ENCODE results near the gene CDR2. TPM values are rescaled to one million over a fixed set of nuclear protein-coding genes. Genes with fewer than 3 reads are reported as not detected.

Gene CDR2
- total and polyA plus RNA-seq, 2 of the 13 experiments (the other 11 are each of a cell fraction or from before 2014, with no cell fraction given): 59.0 to 78.9 TPM

- peak; percentile 85 for TF ChIP-seq ZNF792 (CRISPR knock-in tag; IDR thresholded peaks at IDR 0.05)
- peak; percentile 76 for TF ChIP-seq ZBTB43 (CRISPR knock-in tag; conservative IDR thresholded peaks at IDR 0.05)
- TF ChIP-seq ZKSCAN5 (CRISPR knock-in tag; IDR thresholded peaks at IDR 0.05): no peak
- peak; percentile 96 for TF ChIP-seq MXI1 (IDR thresholded peaks at IDR 0.05; ENCODE audit: borderline replicate concordance, low read depth, low read length)
- TF ChIP-seq ZNF10 (CRISPR knock-in tag; IDR thresholded peaks at IDR 0.05; ENCODE audit: borderline replicate concordance, low read depth): no peak
- no peak for TF ChIP-seq GLI4 (CRISPR knock-in tag; IDR thresholded peaks at IDR 0.05; ENCODE audit: borderline replicate concordance)
- TF ChIP-seq HOMEZ (CRISPR knock-in tag; IDR thresholded peaks at IDR 0.05; ENCODE audit: low read depth): peak; percentile 52; the same call in 1 of the 2 replicates
- no peak for TF ChIP-seq ZNF17 (CRISPR knock-in tag; IDR thresholded peaks at IDR 0.05)
- TF ChIP-seq CBX5 (CRISPR knock-in tag; IDR thresholded peaks at IDR 0.05; ENCODE audit: borderline replicate concordance): no peak; the same call in 1 of the 2 replicates
- no peak for TF ChIP-seq BATF2 (CRISPR knock-in tag; IDR thresholded peaks at IDR 0.05)
- TF ChIP-seq ZNF383 (CRISPR knock-in tag; IDR thresholded peaks at IDR 0.05; ENCODE audit: borderline replicate concordance): no peak; the same call in 1 of the 2 replicates
- TF ChIP-seq ZNF460 (CRISPR knock-in tag; IDR thresholded peaks at IDR 0.05; ENCODE audit: borderline replicate concordance): no peak; the same call in 1 of the 2 replicates
- 0 out of 2 replicates have a peak, but pooled peaks have one; percentile 44 for TF ChIP-seq ZNF839 (CRISPR knock-in tag; IDR thresholded peaks at IDR 0.05; ENCODE audit: borderline replicate concordance)
- no peak for TF ChIP-seq ZNF329 (CRISPR knock-in tag; IDR thresholded peaks at IDR 0.05; ENCODE audit: low read depth)
- peak; percentile 55; the same call in 1 of the 2 replicates for TF ChIP-seq SNAPC2 (CRISPR knock-in tag; IDR thresholded peaks at IDR 0.05)
- TF ChIP-seq ZBTB10 (CRISPR knock-in tag; IDR thresholded peaks at IDR 0.05; ENCODE audit: borderline replicate concordance): 0 out of 2 replicates have a peak, but pooled peaks have one; percentile 62
- TF ChIP-seq HIVEP1 (CRISPR knock-in tag; IDR thresholded peaks at IDR 0.05): peak; percentile 93
- TF ChIP-seq ZNF101 (CRISPR knock-in tag; IDR thresholded peaks at IDR 0.05; ENCODE audit: borderline replicate concordance, low read depth): no peak
- TF ChIP-seq U2AF2 (IDR thresholded peaks at IDR 0.05; ENCODE audit: low read depth, low read length): no peak
- peak; percentile 97 for TF ChIP-seq POLR2G (IDR thresholded peaks at IDR 0.05; ENCODE audit: low read depth, low read length)
- peak; percentile 35; the same call in 1 of the 2 replicates for TF ChIP-seq E2F2 (CRISPR knock-in tag; IDR thresholded peaks at IDR 0.05; ENCODE audit: borderline replicate concordance)
Observed at GRCh38 chr16:22374311-22375116, at the start of gene CDR2 (continued).

All from HepG2 (cell line).